Uterus (tissue), 4 donors: ENCODE data around the gene NDUFS2. TPM values are rescaled to one million over a fixed set of nuclear protein-coding genes. Genes with fewer than 3 reads are reported as not detected.

Source experiments
- DNase-seq, 2 donors: peaks; one replicate each; pipeline ENCODE4 v3.0.0-alpha.2; 2019 to 2020
- H3K27ac ChIP-seq, 2 donors: fragments of 200-600 bp; sonication (generic); 1 replicate in 1 of 2; 2 replicates in 1 of 2; pipeline ENCODE4 v1.5.1; 2016 to 2018
- H3K27me3 ChIP-seq, 2 donors: fragments of 200-600 bp; sonication (generic); one replicate each; pipeline ENCODE4 v1.5.1; 2018 to 2019; ENCODE audit warnings: control low read depth in 1 of 2
- H3K36me3 ChIP-seq, 2 donors: fragments of 200-600 bp; sonication (generic); one replicate each; pipeline ENCODE4 v1.5.1; 2019; ENCODE audit warnings: control low read depth in 1 of 2
- H3K4me1 ChIP-seq, 2 donors: fragments of 200-600 bp; sonication (generic); one replicate each; pipeline ENCODE4 v1.5.1; 2018 to 2019; ENCODE audit warnings: control low read depth in 1 of 2
- H3K4me3 ChIP-seq, 2 donors: fragments of 200-600 bp; sonication (generic); 1 replicate in 1 of 2; 2 replicates in 1 of 2; pipeline ENCODE4 v1.5.1; 2018 to 2019; ENCODE audit warnings: mild to moderate bottlenecking in 1 of 2
- H3K9me3 ChIP-seq, 2 donors: fragments of 200-600 bp; sonication (generic); one replicate each; pipeline ENCODE4 v1.5.1; 2019; ENCODE audit warnings: control low read depth in 1 of 2
- CTCF ChIP-seq, 4 experiments: fragments of 200-600 bp in 2 of 4; fragments of 450-650 bp in 2 of 4; sonication (generic) in 2 of 4; IDR thresholded peaks; one replicate each; pipeline ENCODE4 v1.5.1; 2016 to 2019; ENCODE audit warnings: antibody characterized with exemption in 4 of 4, mild to moderate bottlenecking in 2 of 4, moderate library complexity in 1 of 4
- POLR2A ChIP-seq, 2 donors: fragments of 450-650 bp; IDR thresholded peaks; one replicate each; pipeline ENCODE4 v1.6.1; 2016; ENCODE audit warnings: antibody characterized with exemption in 2 of 2, mild to moderate bottlenecking in 1 of 2, moderate library complexity in 1 of 2
- intact Hi-C: fragments of 100-400 bp; cut with DNase I; formaldehyde crosslinking; loops from one replicate; pipeline ENCODE4 v1.15.1; 2023; ENCODE audit warnings: low total_unique reads
- total RNA-seq, 4 donors: library from RNA; depleted of rRNA in 3 of 4; stranded (reverse); fragments of >200 nt in 3 of 4; gene quantifications; one replicate each; pipeline versions ENCODE4 v1.1.0 to v1.2.4, GENCODE V29; 2014 to 2023
- donor health status: DM: yes; HTN: yes; CAD: no.

The NDUFS2 gene
- total RNA-seq, 4 donors from 2014 or later: 43.8 to 107 (median 93.9) TPM

GRCh38 chr1:161200992-161201835, 953 bp upstream of the NDUFS2 start:
- Histone ChIP-seq H3K36me3 (no peaks in the 10 kb centered on the region), H3K9me3 (no peaks in the 10 kb centered on the region), H3K27ac (peak overlapping the region; percentile 98 to 99), H3K4me3 (peak overlapping the region; percentile 90 to 94), H3K27me3 (no peaks in the 10 kb centered on the region), H3K4me1 (peaks cover 23 to 36% of the 10 kb centered on the region in 2 donors)
- DNase-seq: peak; percentile 76 to 84
- TF ChIP-seq CTCF (IDR thresholded peaks at IDR 0.05) (peak in 1 of 4 experiments; percentile 4), POLR2A (IDR thresholded peaks at IDR 0.05) (peak in 1 of 2 donors; percentile 8)
- intact Hi-C loops: no loop called here

GRCh38 chr1:161206411-161207140, 4.4 kb downstream of the NDUFS2 start:
- no peaks in the 10 kb centered on the region for H3K27me3 ChIP-seq
- H3K4me1 ChIP-seq: peaks cover 9 to 12% of the 10 kb centered on the region in 2 donors
- TF ChIP-seq POLR2A (IDR thresholded peaks at IDR 0.05): no peak
- no peak for TF ChIP-seq CTCF (IDR thresholded peaks at IDR 0.05)
- H3K36me3 ChIP-seq: no peaks in the 10 kb centered on the region
- H3K27ac ChIP-seq: peak overlapping the region; percentile 77 to 99
- no peaks in the 10 kb centered on the region for H3K9me3 ChIP-seq
- H3K4me3 ChIP-seq: no peak overlapping the region
- DNase-seq: peak in 1 of 2 donors; percentile 44
- intact Hi-C loops: no loop called here

- no peaks in the 10 kb centered on the region for H3K36me3 ChIP-seq
- intact Hi-C loops: no loop called here
- DNase-seq: peak; percentile 60 to 77
Measured at GRCh38 chr1:161207173-161207572, 5.0 kb downstream of the NDUFS2 start.

GRCh38 chr1:161209790-161210409, 7.7 kb downstream of the NDUFS2 start:
- Histone ChIP-seq H3K36me3 (no peaks in the 10 kb centered on the region), H3K4me1 (peaks cover 4 to 9% of the 10 kb centered on the region in 2 donors), H3K9me3 (no peaks in the 10 kb centered on the region), H3K27me3 (no peaks in the 10 kb centered on the region), H3K4me3 (no peak overlapping the region), H3K27ac (no peak overlapping the region)
- TF ChIP-seq POLR2A (IDR thresholded peaks at IDR 0.05) (no peak), CTCF (IDR thresholded peaks at IDR 0.05) (peak; percentile 82 to 87 (median 82))
- peak; percentile 71 to 78 for DNase-seq
- intact Hi-C loops: loop anchor here (10.0 kb wide), 1 partner anchor 1005 kb away; the partner anchor contains the start of gene PEA15

More at GRCh38 chr1:161207173-161207572, 5.0 kb downstream of the NDUFS2 start:
- TF ChIP-seq POLR2A (IDR thresholded peaks at IDR 0.05) (peak in 1 of 2 donors; percentile 34), CTCF (IDR thresholded peaks at IDR 0.05) (no peak)
- H3K9me3 ChIP-seq: no peaks in the 10 kb centered on the region
- no peaks in the 10 kb centered on the region for H3K27me3 ChIP-seq
- no peak overlapping the region for H3K4me3 ChIP-seq
- H3K27ac ChIP-seq: peak overlapping the region; percentile 77 to 99
- peaks cover 9 to 12% of the 10 kb centered on the region in 2 donors for H3K4me1 ChIP-seq
